Measurements from ENCODE around the gene ATMIN.

Gene ATMIN

GRCh38 chr16:81061871-81062608, 26.4 kb downstream of the ATMIN start:
- DNase-seq (ENCODE audit: low spot score) = no peak
- FAIRE-seq = no peak

GRCh38 chr16:81066681-81067080, 31.0 kb downstream of the ATMIN start:
- no peak for FAIRE-seq

GRCh38 chr16:81067166-81067565, 31.5 kb downstream of the ATMIN start:
- no peak for FAIRE-seq
- no peak for DNase-seq (ENCODE audit: low spot score)

More at GRCh38 chr16:81066681-81067080, 31.0 kb downstream of the ATMIN start:
- no peak for DNase-seq (ENCODE audit: low spot score)

- FAIRE-seq (no peak), DNase-seq (ENCODE audit: low spot score) (no peak)
Measured at GRCh38 chr16:81069063-81069462, 33.4 kb downstream of the ATMIN start.

- DNase-seq (ENCODE audit: low spot score) = no peak
- no peak for FAIRE-seq
Measured at GRCh38 chr16:81070979-81071378, 35.3 kb downstream of the ATMIN start.

- DNase-seq (ENCODE audit: low spot score) (peak; percentile 27), FAIRE-seq (no peak)
Measured at GRCh38 chr16:81071805-81072204, 36.2 kb downstream of the ATMIN start.

- no peak for DNase-seq (ENCODE audit: low spot score)
- FAIRE-seq = no peak
Measured at GRCh38 chr16:81073560-81074330, 38.1 kb downstream of the ATMIN start.

GRCh38 chr16:81076566-81077075, 41.0 kb downstream of the ATMIN start:
- DNase-seq (ENCODE audit: low spot score) (peak; percentile 88), FAIRE-seq (no peak)

GRCh38 chr16:81077076-81077940, 41.7 kb downstream of the ATMIN start, which contains the start of gene C16orf46:
TSS of gene C16orf46 (minus strand) at chr16:81077238. CDS start at chr16:81063955, 13,283 bp downstream.
- DNase-seq (ENCODE audit: low spot score) = peak; percentile 98
- FAIRE-seq = peak; percentile 95

GRCh38 chr16:81080233-81080632, 44.6 kb downstream of the ATMIN start:
- no peak for DNase-seq (ENCODE audit: low spot score)

GRCh38 chr16:81081014-81081413, 45.4 kb downstream of the ATMIN start:
- FAIRE-seq (no peak), DNase-seq (ENCODE audit: low spot score) (no peak)

More at GRCh38 chr16:81080233-81080632, 44.6 kb downstream of the ATMIN start:
- FAIRE-seq = no peak

GRCh38 chr16:81088836-81089235, 53.2 kb downstream of the ATMIN start:
- DNase-seq (ENCODE audit: low spot score) (no peak), FAIRE-seq (no peak)

- DNase-seq (ENCODE audit: low spot score) = no peak
- FAIRE-seq = no peak
Measured at GRCh38 chr16:81094771-81095251, 59.2 kb downstream of the ATMIN start.

GRCh38 chr16:81095653-81095952, 60.0 kb downstream of the ATMIN start:
- DNase-seq (ENCODE audit: low spot score) (no peak), FAIRE-seq (no peak)

- FAIRE-seq = peak; percentile 79
Measured at GRCh38 chr16:81095953-81096714, 60.5 kb downstream of the ATMIN start, which contains the start of gene GCSH. TSS of gene GCSH (minus strand) at chr16:81096395. CDS start at chr16:81096278, 117 bp downstream.

GRCh38 chr16:81096715-81097208, 61.1 kb downstream of the ATMIN start:
- DNase-seq (ENCODE audit: low spot score) = no peak
- FAIRE-seq = no peak

More at GRCh38 chr16:81095953-81096714, 60.5 kb downstream of the ATMIN start, which contains the start of gene GCSH:
- DNase-seq (ENCODE audit: low spot score) = peak; percentile 99
